PC-9 (cell line): ENCODE data around the gene S100A11.

Experiments
- EZH2 ChIP-seq: fragments of 200-600 bp; sonication (generic); IDR thresholded peaks from 2 replicates; pipeline ENCODE4 v1.8.0; 2017; ENCODE audit warnings: antibody characterized with exemption, low read depth
- TF ChIP-seq, protein P1 (sequence below): fragments of 200-600 bp; sonication (generic); conservative IDR thresholded peaks from 2 replicates; pipeline ENCODE4 v1.6.1; 2017; ENCODE audit warnings: mixed run types, antibody characterized with exemption, mild to moderate bottlenecking, moderate library complexity

DNA sequence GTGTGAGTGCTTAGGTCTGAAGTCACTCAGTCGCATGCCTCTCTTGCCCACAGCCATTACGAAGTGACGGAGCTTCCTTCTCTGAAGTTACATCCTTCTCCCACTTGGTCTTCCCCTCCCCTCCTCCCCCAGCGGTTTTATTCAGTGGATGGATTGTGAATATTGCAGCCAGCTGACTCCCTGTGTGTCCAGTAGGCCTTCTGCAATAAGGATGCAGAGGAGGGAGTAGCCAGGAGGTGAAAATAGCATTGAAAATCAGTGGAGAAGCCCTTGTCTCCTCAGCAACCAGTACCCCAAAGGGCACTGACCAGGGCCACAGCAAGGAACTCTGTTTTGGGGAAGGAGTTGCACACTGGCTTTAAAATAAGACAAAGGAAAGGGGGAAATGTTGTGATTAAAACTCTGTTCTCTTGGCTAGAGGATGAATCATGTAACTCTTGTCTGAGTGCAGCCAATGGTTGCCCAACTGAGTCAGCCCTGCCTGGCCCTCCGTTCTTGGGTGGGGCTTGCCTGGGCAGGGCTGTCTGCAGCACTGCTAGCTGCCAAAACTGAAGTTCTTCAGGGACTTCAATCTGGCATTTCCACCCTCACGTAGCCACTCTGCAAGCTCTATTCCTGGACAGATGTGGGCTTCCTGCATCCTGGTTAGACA is 47.5 kb downstream of the S100A11 start:
- TF ChIP-seq, protein P1, sequence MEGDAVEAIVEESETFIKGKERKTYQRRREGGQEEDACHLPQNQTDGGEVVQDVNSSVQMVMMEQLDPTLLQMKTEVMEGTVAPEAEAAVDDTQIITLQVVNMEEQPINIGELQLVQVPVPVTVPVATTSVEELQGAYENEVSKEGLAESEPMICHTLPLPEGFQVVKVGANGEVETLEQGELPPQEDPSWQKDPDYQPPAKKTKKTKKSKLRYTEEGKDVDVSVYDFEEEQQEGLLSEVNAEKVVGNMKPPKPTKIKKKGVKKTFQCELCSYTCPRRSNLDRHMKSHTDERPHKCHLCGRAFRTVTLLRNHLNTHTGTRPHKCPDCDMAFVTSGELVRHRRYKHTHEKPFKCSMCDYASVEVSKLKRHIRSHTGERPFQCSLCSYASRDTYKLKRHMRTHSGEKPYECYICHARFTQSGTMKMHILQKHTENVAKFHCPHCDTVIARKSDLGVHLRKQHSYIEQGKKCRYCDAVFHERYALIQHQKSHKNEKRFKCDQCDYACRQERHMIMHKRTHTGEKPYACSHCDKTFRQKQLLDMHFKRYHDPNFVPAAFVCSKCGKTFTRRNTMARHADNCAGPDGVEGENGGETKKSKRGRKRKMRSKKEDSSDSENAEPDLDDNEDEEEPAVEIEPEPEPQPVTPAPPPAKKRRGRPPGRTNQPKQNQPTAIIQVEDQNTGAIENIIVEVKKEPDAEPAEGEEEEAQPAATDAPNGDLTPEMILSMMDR: no peak
- TF ChIP-seq EZH2: no peak
